RWPE1 (cell line): ENCODE measurements around the gene HS1BP3.

ENCODE experiments used
- CTCF ChIA-PET: fragments of 350-600 bp; sonication (Branson Sonifier 250); formaldehyde crosslinking; extraction: SDS; loops from one replicate; lab custom pipeline; 2021; lab: Yijun Ruan, JAX
- POLR2A ChIA-PET: fragments of 400-600 bp; formaldehyde crosslinking; extraction: SDS; loops from one replicate; lab custom pipeline; 2020; ENCODE audit warnings: antibody characterized with exemption; ENCODE audit not compliant: low non-redundant PET; lab: Yijun Ruan, JAX
- DNase-seq: peaks from one replicate; pipeline ENCODE4 v3.0.0; 2012; ENCODE audit warnings: low spot score
- H3K27ac ChIP-seq: fragments of 450-650 bp; 2 replicates; pipeline ENCODE4 v1.5.1; 2017
- CTCF ChIP-seq: fragments of 450-650 bp; conservative IDR thresholded peaks from 2 replicates; pipeline ENCODE4 v1.5.1; 2017; ENCODE audit warnings: low read depth, mild to moderate bottlenecking

The HS1BP3 gene

GRCh38 chr2:20599861-20600461 lies 50.9 kb downstream of the HS1BP3 start:
- no peak overlapping the region for H3K27ac ChIP-seq
- CTCF ChIA-PET: interaction anchor here (0.6 to 1.8 kb wide), 3 partner anchors 153 to 268 kb away, joined by 3 to 7 read pairs (median 6); partner anchors contain the start of gene RHOB
- TF ChIP-seq CTCF: no peak
- no peak for DNase-seq
- POLR2A ChIA-PET: no interaction called here

GRCh38 chr2:20599001-20599600 lies 51.8 kb downstream of the HS1BP3 start:
- ChIA-PET POLR2A (interaction anchor here (0.6 kb wide), 1 partner anchor 152 kb away, joined by 4 read pairs; the partner anchor contains the start of gene RHOB), CTCF (interaction anchor here (0.6 to 1.8 kb wide), 4 partner anchors 18 to 504 kb away, joined by 3 to 6 read pairs (median 4); partner anchors contain the start of gene RHOB)
- H3K27ac ChIP-seq: peak overlapping the region; percentile 15; the same call in 1 of the 2 replicates
- DNase-seq: no peak
- TF ChIP-seq CTCF: no peak

- no peak for DNase-seq
- ChIA-PET CTCF (interaction anchor here (1.0 kb wide), 1 partner anchor 45 kb away, joined by 4 read pairs; no protein-coding TSS in a partner anchor), POLR2A (no interaction called here)
- no peak overlapping the region for H3K27ac ChIP-seq
- no peak for TF ChIP-seq CTCF
These were observed 53.1 kb downstream of the HS1BP3 start for GRCh38 chr2:20597860-20598183.

GRCh38 chr2:20596973-20597859 lies 53.7 kb downstream of the HS1BP3 start:
- POLR2A ChIA-PET: no interaction called here
- CTCF ChIA-PET: no interaction called here
- DNase-seq: no peak
- TF ChIP-seq CTCF: no peak
- H3K27ac ChIP-seq: peak overlapping the region; percentile 6; the same call in 1 of the 2 replicates

- H3K27ac ChIP-seq: peak overlapping the region; percentile 6; the same call in 1 of the 2 replicates
- ChIA-PET POLR2A (no interaction called here), CTCF (no interaction called here)
- DNase-seq: no peak
- TF ChIP-seq CTCF: no peak
These were observed 54.5 kb downstream of the HS1BP3 start for GRCh38 chr2:20596193-20596972.
